SKM-1 treated with dmso at 0.1 percent for 144 hours (cell line): ENCODE data around the gene MLX.
"Not testable (repeated sequence)": the region's sequence is repeated elsewhere in the genome, so short reads cannot be mapped to it uniquely, and the experiment has no call there.

ENCODE experiments used
- DNase-seq: peaks from one replicate; lab custom pipeline; 2025; ENCODE audit not compliant: unreplicated experiment; lab: John Stamatoyannopoulos, UW

MLX gene

DNA sequence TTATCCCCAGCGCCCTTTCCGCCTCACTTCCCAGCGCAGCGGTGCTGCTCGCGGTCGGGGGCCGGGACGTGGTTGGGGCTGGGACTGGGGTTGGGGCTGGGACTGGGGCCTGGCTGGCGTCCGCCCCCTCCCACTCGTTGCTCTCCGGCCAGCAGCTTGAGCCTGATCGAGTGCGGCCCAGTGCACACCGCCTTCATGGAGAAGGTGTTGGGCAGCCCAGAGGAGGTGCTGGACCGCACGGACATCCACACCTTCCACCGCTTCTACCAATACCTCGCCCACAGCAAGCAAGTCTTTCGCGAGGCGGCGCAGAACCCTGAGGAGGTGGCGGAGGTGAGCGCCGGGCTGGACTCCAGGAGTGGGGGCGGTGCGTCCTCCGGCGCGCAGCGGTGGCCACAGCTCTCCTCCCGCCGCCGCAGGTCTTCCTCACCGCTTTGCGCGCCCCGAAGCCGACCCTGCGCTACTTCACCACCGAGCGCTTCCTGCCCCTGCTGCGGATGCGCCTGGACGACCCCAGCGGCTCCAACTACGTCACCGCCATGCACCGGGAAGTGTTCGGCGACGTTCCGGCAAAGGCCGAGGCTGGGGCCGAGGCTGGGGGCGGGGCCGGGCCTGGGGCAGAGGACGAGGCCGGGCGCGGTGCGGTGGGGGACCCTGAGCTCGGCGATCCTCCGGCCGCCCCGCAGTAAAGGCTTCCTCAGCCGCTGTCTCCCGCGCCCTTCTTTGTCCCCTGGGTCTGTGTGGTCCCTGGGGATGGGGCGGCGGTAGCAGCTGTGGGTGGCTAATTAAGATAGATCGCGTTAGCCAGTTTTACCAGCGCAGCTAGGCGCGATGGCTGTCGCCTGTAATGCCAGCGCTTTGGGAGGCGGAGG is 12.4 kb upstream of the MLX start:
- peak; percentile 68 for DNase-seq

DNA sequence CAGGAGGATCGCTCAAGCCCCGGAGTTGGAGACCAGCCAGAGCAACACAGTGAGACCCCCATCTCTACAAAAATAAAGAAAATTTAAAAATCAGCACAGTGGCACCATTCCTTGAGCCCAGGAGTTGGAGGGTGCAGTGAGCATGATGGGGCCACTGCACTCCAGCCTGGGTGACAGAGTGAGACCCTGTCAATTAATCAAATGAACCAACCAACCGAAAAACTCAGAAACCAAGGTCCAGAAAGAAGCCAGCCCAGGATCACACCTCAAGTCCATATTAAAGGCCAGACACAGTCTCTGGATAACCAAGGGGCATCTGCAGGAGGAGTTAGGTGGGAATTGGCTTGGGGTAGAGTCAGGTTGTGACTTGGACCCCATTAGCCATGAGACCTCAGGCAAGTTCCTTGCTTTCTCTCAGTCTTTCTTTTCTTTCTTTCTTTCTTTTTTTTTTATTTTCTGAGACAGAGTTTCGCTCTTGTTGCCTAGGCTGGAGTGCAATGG is 11.7 kb upstream of the MLX start:
- no peak for DNase-seq

DNA sequence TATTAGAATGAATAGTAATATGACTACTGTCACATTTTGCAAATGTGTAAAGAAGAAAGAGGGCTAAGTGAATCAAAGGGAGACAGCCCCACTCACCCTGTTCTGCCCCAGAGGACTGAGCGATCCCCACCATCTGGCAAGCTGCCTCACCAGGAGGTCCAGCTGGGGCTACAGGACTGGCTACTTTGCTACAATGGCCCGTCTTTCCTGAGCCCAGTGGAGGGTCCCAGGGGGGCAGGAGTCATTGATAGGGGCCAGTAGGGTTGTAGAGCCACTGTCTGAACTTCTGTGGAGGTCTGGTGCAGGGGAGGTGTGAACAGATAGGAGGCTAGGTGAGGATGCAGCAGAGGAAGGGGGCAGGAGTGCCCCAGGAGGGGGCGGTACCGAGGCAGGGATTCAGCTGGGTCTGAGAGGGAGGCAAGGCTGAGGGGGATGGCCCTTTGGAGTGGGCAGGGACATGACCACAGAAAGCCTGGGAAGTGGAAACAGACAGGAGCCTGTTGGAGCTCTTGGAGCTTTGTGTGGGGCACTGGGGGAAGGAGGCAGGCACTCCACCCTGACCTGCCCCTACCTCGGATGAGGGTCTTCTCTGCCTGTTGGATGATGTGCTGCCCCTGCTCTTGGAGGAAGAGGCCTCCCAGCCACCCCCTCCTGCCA is 10.8 kb upstream of the MLX start:
- DNase-seq = not testable (repeated sequence)

DNA sequence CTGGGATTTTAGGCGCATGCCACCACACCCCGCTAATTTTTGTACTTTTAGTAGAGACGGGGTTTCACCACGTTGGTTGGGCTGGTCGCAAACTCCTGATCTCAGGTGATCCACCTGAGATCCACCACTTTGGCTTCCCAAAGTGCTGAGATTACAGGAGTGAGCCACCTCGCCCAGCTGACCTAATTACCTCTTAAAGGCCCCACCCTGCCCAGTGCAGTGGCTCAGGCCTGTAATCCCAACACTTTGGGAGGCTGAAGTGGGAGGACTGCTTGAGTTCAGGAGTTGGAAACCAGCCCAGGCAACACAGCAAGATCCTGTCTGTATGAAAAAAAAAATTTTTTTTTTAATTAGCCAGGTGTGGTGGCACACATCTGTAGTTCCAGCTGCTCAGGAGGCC is 7.8 kb upstream of the MLX start:
- DNase-seq = no peak

DNA sequence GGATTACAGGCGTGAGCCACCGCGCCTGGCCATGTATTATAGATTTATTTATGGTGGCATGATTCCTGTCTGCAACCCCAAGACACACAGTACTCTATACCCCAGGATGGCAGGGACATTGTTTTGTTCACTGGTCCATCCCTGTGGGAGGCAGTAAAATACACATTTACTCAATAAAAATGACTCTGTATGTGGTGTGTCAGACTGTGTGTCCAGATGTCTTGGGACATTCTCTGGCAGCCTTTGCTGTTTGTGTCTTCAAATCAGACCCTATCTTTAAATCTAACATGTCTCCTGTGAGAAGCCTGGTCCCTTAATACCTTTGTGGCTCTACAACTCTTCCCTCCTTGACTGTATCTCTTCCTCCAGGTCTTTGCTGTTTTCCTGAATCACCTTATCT is 6.7 kb upstream of the MLX start:
- no peak for DNase-seq

DNA sequence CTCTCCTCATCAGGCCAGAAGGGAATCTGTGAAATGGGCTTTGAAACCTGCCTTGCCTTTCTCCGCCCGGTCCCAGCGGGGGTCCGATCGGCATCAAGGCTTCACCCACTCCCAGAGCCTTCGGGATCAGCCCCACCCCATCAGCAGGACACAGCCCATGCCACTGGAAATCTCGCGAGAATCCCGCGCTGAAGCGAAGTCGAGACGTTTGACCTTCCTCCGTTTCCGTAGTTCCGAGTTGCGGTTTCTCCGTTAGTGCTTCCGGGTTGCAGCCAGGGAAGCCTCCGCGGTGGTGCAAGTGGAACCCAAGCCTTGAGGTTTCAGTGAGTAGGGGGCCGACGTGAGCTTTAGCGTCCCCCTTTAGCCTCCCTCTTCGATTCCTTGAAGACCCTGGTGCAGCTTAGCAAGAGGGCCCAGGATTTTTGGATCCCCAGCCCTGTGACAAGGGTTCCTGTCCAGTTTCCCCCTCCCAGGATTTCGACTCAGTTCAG is 5.0 kb upstream of the MLX start, which contains the start of gene COASY:
TSS of gene COASY (plus strand) at position 252 of the 491 bp plus-strand sequence. CDS start 475 bp downstream, outside the sequence.
- peak; percentile 93 for DNase-seq

DNA sequence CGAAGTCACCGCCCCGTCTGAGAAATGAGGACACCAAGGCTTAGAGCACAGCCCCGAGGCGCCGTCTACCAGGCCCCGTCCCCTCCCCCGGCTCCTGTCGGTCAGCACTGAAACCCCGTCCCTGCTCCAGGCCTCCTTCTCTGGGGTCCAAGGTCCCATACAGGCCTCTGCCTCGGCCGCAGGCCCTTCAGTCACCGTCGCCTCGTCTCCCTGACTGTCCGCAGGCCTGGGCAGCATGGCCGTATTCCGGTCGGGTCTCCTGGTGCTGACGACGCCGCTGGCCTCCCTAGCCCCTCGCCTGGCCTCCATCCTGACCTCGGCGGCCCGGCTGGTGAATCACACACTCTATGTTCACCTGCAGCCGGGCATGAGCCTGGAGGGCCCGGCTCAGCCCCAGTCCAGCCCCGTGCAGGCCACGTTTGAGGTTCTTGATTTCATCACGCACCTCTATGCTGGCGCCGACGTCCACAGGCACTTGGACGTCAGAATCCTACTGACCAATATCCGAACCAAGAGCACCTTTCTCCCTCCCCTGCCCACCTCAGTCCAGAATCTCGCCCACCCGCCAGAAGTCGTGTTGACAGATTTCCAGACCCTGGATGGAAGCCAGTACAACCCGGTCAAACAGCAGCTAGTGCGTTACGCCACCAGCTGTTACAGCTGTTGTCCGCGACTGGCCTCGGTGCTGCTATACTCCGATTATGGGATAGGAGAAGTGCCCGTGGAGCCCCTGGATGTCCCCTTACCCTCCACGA is 4.3 kb upstream of the MLX start:
- DNase-seq = no peak

DNA sequence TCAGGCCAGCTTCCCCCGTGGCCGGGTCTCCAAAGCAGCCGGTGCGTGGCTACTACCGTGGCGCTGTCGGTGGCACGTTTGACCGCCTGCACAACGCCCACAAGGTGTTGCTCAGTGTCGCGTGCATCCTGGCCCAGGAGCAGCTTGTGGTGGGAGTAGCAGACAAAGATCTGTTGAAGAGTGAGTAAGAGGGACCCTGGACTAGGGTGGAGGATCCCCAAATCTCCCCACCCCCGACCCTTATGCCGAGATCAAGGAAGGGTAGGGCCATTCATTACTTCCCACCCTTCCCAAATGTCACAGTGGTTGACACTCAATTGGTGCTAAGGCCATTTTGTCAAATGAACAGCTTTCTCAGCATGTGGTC is 3.8 kb upstream of the MLX start:
- no peak for DNase-seq

DNA sequence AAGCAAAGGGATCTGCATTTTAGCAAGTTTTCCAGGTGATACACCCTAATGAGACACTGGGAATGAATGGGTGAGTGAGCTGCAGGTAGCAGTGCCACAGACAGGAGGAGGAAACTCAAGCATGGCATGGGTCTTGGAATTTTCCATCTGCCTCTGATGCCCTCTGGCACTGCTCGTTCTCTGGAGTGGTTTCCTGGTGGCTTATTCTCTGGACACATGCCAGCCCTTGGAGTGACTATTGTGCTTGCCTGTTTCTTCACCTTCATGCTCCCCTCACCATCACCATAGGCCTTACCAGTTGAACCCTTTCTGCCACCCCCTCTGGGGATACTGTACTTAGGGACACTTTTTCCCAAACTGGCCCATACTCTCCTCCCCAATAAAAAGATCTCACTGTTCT is 3.4 kb upstream of the MLX start:
- no peak for DNase-seq

DNA sequence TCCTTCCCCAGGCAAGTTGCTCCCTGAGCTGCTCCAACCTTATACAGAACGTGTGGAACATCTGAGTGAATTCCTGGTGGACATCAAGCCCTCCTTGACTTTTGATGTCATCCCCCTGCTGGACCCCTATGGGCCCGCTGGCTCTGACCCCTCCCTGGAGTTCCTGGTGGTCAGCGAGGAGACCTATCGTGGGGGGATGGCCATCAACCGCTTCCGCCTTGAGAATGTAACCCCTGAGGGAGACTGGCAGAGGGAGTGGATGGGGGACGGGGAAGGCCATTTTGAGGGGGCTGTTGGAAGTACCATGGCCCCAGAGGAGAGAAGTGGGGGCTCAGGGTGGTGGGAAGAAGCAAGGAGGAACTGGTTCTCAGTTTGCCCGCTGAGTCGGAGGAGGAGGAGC is 3.0 kb upstream of the MLX start:
- DNase-seq = no peak

DNA sequence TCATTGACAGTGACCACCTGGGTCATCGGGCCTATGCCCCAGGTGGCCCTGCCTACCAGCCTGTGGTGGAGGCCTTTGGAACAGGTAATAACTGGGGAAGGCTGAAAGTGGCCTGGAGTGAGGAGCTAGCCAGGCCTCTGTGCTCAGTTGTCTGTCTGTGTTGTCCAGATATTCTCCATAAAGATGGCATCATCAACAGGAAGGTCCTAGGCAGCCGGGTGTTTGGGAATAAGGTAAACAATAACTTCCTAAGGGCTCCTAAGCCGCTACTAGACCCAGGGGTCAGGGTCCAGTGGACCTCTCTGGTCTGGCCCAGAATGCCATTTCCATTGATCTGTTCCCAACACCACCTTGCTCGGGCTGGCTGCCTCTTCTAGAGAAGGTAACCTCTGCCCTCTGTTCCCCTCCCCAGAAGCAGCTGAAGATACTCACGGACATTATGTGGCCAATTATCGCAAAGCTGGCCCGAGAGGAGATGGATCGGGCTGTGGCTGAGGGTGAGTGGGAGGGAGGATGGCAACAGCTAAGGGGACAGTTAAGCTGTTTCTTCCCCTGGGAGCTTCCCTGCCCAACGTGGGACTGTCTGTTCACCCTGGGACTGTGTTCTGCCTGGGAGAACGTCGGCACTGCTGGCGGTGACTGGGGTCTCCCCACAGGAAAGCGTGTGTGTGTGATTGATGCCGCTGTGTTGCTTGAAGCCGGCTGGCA is 1.9 kb upstream of the MLX start:
- no peak for DNase-seq

DNA sequence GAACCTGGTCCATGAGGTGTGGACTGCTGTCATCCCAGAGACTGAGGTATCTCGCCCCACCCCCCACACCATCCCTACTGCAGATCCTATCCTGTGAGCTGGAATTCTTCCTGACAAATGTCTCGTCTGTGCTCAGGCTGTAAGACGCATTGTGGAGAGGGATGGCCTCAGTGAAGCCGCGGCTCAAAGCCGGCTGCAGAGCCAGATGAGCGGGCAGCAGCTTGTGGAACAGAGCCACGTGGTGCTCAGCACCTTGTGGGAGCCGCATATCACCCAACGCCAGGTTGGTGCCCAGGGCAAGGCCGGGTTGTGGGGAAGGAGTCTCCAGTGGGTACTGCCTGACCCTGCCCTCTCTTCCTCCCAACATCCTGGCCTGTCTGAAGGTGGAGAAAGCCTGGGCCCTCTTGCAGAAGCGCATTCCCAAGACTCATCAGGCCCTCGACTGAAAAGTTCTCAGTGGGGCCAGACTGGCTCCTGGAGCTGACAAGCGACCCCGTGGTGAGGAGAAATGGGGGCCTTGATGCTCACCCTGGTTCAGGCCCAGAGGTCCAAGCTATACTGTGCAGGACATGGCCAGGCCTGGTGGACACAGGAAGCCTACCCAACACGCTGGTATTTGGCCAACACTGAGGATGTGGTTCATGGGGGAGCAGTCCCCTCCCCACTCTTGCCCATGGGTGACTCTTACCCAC is 1.2 kb upstream of the MLX start:
- no peak for DNase-seq

DNA sequence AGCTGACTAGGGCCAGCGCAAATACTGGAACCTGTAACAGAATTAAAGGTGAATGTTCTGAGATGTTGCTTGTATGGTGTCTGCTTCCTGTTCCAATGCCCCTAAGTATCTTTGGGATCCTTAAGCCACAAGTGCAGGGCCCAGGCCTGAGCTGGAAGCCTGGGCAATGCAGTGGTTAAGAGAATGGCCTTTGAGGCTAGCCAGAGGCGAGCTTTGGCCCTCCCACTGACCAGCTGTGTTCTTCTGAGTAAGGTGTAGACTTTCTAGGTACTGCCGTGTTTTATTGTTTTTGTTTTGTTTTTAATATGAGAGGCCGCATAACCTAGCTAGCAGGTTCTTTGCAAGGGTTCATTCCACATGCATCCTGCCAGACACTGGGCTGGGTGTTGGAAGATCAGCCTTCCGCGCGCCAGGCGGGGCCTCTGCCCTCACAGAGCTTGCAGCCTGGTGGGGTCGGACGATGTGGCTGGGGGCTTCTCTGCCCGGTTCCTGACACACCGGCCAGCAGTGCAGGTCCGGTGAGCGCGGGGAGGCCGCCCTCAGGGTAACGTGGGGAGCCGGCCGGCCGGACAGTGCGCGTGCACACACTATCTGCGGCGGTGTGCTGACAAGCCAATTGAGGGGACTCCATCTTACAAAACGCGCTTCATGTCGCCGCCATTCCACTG is 551 bp upstream of the MLX start:
- no peak for DNase-seq

DNA sequence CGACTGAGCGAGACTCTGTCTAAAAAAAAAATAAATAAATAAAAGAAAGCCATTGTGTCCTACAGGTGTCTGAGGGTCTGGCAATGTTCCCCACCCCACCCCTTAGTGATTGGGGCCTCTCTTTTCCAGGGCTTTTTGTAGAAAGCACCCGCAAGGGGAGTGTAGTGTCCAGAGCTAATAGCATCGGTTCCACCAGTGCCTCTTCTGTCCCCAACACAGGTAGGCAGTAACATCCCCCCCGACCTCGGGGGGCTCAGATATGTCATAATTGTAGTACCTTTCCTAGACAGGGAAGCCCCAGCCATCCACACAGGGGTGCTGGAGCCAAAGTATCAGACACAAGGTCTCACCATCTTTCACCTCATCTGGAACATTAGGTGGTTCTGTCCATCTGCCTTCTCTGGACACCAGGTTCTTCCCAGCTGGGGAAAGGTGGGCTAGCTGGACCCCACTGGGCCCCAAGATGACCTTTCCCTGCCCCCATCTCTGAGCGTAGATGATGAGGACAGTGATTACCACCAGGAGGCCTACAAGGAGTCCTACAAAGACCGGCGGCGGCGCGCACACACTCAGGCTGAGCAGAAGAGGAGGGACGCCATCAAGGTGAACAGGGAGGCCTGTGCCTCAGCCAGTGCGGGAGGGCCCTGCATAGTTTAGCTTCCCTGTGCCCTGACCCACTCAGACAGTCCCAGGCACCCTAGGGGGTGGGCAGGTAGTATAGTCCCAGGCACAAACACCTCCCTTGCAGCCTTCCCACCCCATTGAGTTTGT is 1.6 kb downstream of the MLX start:
- no peak for DNase-seq

DNA sequence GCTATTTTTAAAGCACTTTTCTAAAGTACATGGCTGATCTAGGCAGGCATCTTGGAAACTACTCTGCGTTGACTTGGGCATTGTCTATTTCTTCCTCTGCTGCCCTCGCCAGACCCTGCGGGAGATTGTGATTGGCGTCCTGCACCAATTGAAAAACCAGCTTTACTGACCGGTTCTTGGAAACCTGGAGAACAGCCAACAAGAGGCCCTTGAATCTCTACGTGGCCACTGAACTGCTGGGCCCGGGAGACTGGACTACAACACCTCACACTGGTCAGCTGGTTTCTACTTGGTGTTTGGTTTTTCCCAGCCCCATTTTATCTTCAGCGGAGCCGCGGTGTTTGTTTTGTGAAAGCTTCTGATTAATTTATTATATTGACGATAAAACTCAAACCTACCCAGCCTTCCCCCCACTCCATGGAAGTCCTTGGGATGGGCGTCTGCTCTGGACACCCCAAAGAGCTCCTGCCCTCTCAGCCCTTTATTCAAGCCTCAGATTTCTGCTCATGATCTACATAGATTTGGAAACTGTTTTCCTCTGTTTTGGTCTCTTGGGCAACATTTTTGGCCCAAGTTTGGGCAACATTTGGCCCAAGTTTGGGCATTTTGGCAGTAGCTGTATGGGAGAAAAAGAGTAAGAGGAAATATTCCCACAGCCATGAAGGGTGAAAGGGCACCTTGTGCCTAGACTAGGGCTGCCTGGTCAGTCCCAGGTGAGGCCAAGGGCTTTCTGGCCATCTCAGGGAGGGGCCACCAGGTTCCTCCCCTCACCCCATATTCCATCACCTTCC is 4.7 kb downstream of the MLX start:
- DNase-seq = no peak

DNA sequence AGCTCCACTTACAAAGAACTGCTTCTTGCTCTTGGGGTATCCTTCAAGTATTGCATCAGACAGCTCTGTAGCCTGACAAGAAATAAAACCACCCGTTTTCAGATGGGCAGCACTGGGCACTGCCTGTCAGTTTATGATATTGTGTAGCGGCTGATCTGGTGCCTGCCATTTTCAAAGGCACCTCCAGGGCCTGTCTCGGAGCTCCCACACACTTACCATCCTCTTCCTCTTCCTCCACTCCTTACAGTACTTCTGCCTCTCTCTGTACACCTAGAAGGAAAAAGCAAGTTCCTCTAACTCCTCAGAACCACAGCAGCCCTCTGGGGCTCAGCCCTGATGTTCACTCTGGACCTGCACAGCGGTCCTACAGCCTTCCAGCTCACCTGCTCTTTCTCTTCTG is 6.2 kb downstream of the MLX start:
- DNase-seq = no peak

DNA sequence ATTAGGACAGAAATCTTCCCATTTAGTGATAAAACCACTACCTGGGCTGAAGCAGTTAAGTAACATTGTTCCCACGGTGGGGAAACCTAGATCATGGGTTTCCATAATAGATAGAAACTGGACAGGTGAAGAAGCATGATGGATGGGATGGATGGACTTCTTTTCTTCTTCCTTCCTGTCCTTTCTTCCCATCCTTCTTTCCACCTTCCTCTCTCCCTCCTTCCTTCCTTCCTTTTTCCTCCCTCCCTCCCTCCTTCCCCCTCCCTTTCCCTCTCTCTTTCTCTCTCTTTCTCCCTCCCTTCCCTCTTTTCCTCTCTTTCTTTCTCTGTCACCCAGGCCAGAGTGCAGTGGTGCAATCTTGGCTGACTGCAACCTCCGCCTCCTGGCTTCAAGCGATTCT is 7.6 kb downstream of the MLX start:
- DNase-seq = no peak

DNA sequence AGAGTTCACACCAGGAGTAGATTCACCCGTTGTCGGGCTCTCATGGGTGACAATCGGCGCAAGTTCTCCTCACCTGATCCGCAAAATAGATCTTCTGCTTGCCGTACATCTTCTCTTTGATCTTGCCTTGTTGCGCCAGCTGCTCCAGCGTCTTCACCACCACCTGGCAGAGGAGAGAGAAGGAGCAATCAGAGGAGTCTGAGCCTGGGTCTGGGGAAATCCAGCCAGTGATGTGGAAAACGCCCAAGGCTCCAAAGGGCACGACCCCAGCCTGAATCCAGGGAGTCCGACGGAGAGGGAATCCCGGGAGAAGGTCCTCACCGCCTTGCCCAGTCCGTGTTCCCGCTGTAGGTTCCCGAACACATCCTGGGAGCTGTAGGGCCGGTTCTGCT is 10.2 kb downstream of the MLX start:
- no peak for DNase-seq
